Testis (tissue), 3 donors: ENCODE data around the gene LIPG. TPM values are rescaled to one million over a fixed set of nuclear protein-coding genes. Genes with fewer than 3 reads are reported as not detected.

Source experiments
- DNase-seq: peaks from one replicate; pipeline ENCODE4 v3.0.0-alpha.2; 2019
- H3K27ac ChIP-seq, 2 donors: fragments of 200-600 bp; sonication (generic); one replicate each; pipeline ENCODE4 v1.5.1; 2019
- H3K27me3 ChIP-seq: fragments of 200-600 bp; sonication (generic); one replicate; pipeline ENCODE4 v1.5.1; 2019
- H3K36me3 ChIP-seq: fragments of 200-600 bp; sonication (generic); one replicate; pipeline ENCODE4 v1.5.1; 2017; ENCODE audit warnings: low read depth; ENCODE audit errors: missing control alignments
- H3K4me1 ChIP-seq: fragments of 200-600 bp; sonication (generic); one replicate; pipeline ENCODE4 v1.5.1; 2019
- H3K4me3 ChIP-seq, 2 donors: fragments of 200-600 bp; sonication (generic); one replicate each; pipeline ENCODE4 v1.5.1; 2017 to 2019
- H3K9me3 ChIP-seq: fragments of 200-600 bp; sonication (generic); one replicate; pipeline ENCODE4 v1.5.1; 2017
- POLR2A ChIP-seq: fragments of 450-650 bp; IDR thresholded peaks from one replicate; pipeline ENCODE4 v1.6.1; 2017; ENCODE audit warnings: antibody characterized with exemption, mild to moderate bottlenecking, moderate library complexity
- WGBS, 2 donors: methylation state at CpG; one replicate each; pipeline ENCODE4 v1.1.5; 2018; 5-methylcytosine and 5-hydroxymethylcytosine counted together
- intact Hi-C: fragments of 100-400 bp; cut with DNase I; formaldehyde crosslinking; loops from one replicate; pipeline ENCODE4 v1.15.1; 2023; ENCODE audit warnings: low total_unique reads
- polyA plus RNA-seq: library from polyadenylated mRNA; stranded (reverse); fragments of 350-450 nt; fragmentation: Illumina TruSeq; extraction: RNeasy Lipid Tissue Mini Kit (QIAGEN cat#74804); gene quantifications from one replicate; pipeline ENCODE4 v1.2.3, GENCODE V29; 2014; ENCODE audit warnings: low read depth, low replicate concordance; ENCODE audit not compliant: insufficient read depth
- total RNA-seq, 2 donors: library from RNA; depleted of rRNA; stranded (reverse); fragments of >200 nt; gene quantifications; one replicate each; pipeline ENCODE4 v1.2.3, GENCODE V29; 2016
- TF ChIP-seq, protein P1 (sequence below), 3 experiments: fragments of 450-650 bp in 2 of 3; fragments of 200-600 bp in 1 of 3; sonication (generic) in 1 of 3; IDR thresholded peaks; one replicate each; pipeline ENCODE4 v1.5.1; 2016 to 2019; ENCODE audit warnings: antibody characterized with exemption in 3 of 3, mild to moderate bottlenecking in 2 of 3, moderate library complexity in 1 of 3

LIPG gene
- total and polyA plus RNA-seq, 3 donors from 2014 or later, result 25.4 to 48.0 (median 35.2) TPM

DNA sequence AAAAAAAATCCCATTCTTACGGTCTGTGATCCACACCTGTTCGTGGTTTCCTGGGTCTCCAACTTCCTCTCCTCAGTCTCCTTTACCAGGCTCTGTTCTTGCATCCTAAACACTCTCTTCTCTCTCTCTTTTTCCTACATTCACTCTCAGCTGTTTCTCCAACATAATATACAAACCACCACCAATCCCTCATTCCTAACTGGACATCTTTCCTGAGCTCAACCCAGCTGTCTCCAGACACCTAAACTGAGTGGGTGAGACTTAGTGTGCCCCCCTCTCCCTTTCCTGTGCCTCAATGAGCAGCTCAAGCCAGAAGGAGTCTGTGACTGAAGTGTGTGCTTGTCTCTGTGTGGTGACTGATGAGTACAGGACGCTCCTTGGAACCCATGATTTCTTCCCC lies 59.4 kb downstream of the LIPG start:
- Histone ChIP-seq H3K4me1 (peaks cover 30% of the 10 kb centered on the region), H3K4me3 (no peak overlapping the region), H3K27me3 (no peaks in the 10 kb centered on the region), H3K9me3 (no peaks in the 10 kb centered on the region), H3K36me3 (no peaks in the 10 kb centered on the region), H3K27ac (no peak overlapping the region)
- intact Hi-C loops, result no loop called here
- no peak for DNase-seq
- TF ChIP-seq POLR2A, result no peak
- TF ChIP-seq, protein P1, sequence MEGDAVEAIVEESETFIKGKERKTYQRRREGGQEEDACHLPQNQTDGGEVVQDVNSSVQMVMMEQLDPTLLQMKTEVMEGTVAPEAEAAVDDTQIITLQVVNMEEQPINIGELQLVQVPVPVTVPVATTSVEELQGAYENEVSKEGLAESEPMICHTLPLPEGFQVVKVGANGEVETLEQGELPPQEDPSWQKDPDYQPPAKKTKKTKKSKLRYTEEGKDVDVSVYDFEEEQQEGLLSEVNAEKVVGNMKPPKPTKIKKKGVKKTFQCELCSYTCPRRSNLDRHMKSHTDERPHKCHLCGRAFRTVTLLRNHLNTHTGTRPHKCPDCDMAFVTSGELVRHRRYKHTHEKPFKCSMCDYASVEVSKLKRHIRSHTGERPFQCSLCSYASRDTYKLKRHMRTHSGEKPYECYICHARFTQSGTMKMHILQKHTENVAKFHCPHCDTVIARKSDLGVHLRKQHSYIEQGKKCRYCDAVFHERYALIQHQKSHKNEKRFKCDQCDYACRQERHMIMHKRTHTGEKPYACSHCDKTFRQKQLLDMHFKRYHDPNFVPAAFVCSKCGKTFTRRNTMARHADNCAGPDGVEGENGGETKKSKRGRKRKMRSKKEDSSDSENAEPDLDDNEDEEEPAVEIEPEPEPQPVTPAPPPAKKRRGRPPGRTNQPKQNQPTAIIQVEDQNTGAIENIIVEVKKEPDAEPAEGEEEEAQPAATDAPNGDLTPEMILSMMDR (IDR thresholded peaks at IDR 0.05), result no peak
- WGBS, 2 donors, result 87 to 94% methylated on average over 3 of the region's 3 CpGs

DNA sequence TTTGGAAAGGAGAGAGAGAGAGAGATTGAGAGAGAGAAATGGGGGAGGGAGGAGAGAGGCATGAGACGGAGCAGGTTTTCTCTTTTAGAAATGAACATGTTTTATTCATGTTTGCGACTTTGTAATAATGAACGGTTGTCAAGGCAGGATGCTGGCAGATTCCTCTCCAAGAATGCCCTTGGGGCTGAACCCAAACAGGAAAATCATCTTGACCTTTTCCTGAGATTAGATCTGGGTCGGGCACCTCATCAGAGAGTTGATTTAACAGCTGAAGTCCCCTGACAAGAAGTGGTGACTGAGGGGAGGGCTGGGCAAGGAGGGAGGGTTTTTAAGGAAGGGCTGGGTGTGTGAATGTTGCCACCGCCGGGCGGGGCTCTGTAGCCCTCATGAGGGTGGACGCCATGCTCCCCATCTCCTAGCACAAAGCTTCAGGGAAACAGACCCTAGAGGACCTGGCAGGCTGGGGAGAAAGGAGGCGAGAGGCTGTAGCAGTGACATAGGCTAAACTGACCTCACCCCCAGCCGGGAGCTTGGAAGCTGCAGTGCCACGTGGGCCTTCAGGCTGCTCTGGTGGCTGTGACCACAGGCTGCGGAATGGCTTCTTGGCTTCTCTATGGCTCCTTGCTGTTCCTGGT lies 60.0 kb downstream of the LIPG start:
- H3K4me3 ChIP-seq, result no peak overlapping the region
- intact Hi-C loops, result no loop called here
- H3K27ac ChIP-seq, result no peak overlapping the region
- no peaks in the 10 kb centered on the region for H3K36me3 ChIP-seq
- H3K27me3 ChIP-seq, result no peaks in the 10 kb centered on the region
- H3K9me3 ChIP-seq, result no peaks in the 10 kb centered on the region
- TF ChIP-seq POLR2A, result no peak
- TF ChIP-seq, protein P1 (IDR thresholded peaks at IDR 0.05), result no peak
- peaks cover 30% of the 10 kb centered on the region for H3K4me1 ChIP-seq
- no peak for DNase-seq
- 83 to 84% methylated on average over 12 of the region's 12 CpGs for WGBS, 2 donors

DNA sequence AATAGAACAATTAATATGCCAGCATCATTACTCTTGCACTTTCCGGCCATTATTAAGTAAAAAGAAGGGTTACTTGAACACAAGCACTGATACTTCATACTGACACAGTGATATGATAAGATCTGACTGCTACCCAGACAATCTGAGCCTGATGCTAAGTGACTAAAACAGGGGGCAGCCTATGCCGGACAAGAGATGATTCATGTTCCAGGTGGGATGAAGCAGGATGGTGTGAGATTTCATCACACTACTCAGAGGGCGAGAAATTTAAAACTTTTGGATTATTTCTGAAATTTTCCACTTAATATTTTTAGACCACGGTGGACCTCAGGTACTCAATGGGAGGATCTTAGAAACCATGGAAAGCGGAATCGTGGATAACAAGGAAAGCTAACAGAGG lies 61.7 kb downstream of the LIPG start:
- H3K4me3 ChIP-seq, result no peak overlapping the region
- no peaks in the 10 kb centered on the region for H3K27me3 ChIP-seq
- 94% methylated on average over 6 of the region's 6 CpGs for WGBS, 2 donors
- H3K4me1 ChIP-seq, result peaks cover 14% of the 10 kb centered on the region
- no peak overlapping the region for H3K27ac ChIP-seq
- no peaks in the 10 kb centered on the region for H3K9me3 ChIP-seq
- H3K36me3 ChIP-seq, result no peaks in the 10 kb centered on the region
- no peak for DNase-seq
- intact Hi-C loops, result no loop called here
- TF ChIP-seq POLR2A, result no peak
- TF ChIP-seq, protein P1 (IDR thresholded peaks at IDR 0.05), result no peak

DNA sequence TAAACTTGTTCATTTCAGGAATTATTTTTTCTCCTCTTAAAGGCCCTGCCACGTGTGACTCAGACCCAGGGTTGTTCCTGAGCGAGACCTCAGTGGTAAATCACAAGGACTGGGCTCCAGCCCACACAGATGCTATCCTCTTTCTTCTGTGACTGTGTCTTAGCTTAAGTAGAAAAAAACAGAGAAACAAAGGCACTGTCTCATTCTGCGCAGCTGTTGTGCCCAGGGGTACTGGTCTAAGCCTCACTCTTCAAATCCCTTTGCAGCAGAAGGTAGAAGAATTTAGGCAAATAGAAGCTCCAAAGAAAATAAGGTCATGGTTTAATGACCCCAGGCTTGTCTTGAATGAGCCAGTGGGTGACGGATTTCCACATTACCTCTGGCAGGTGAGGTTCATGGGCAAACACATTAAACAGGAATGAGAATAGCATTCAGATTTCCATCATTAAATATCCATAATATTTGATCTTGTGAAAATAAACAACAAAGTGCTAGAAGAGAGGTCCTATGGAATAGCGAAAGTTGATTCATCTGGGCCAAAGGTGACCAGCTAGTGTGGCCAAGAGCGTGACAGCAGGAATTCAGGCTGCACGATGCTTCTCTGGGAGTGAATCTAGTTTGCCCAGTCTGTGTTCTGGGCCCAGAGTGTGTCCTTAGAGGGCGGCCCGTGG lies 63.3 kb downstream of the LIPG start:
- no peak for DNase-seq
- Histone ChIP-seq H3K9me3 (no peaks in the 10 kb centered on the region), H3K4me1 (no peaks in the 10 kb centered on the region), H3K27me3 (no peaks in the 10 kb centered on the region), H3K4me3 (no peak overlapping the region), H3K27ac (no peak overlapping the region), H3K36me3 (no peaks in the 10 kb centered on the region)
- TF ChIP-seq, protein P1 (IDR thresholded peaks at IDR 0.05), result no peak
- TF ChIP-seq POLR2A, result no peak
- 86 to 91% methylated on average over 9 of the region's 9 CpGs for WGBS, 2 donors
- intact Hi-C loops, result no loop called here
